Measurements from ENCODE around the gene SNPH.

DNA sequence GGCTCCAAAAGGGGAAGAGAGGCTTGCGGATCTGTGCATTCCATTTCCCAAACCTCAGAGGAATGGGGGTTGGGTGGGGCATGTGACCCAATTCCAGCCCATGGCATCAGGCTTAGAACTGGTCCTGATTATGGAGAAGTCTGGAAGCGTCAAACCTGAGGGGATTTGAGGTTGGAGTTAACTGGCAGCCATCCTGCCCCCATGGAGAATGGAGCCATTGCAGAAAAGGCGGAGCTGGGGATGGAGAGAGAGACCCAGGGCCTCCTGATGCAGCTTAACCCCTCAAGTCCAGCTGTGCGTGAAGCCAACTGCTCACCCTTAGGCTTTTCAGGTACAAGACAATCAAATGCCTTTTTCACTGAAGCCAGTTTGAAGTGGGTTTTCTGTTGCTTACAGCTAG, 72.7 kb downstream of the SNPH start:
- TF ChIP-seq, protein P1, sequence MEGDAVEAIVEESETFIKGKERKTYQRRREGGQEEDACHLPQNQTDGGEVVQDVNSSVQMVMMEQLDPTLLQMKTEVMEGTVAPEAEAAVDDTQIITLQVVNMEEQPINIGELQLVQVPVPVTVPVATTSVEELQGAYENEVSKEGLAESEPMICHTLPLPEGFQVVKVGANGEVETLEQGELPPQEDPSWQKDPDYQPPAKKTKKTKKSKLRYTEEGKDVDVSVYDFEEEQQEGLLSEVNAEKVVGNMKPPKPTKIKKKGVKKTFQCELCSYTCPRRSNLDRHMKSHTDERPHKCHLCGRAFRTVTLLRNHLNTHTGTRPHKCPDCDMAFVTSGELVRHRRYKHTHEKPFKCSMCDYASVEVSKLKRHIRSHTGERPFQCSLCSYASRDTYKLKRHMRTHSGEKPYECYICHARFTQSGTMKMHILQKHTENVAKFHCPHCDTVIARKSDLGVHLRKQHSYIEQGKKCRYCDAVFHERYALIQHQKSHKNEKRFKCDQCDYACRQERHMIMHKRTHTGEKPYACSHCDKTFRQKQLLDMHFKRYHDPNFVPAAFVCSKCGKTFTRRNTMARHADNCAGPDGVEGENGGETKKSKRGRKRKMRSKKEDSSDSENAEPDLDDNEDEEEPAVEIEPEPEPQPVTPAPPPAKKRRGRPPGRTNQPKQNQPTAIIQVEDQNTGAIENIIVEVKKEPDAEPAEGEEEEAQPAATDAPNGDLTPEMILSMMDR (IDR thresholded peaks at IDR 0.05): no peak
- TF ChIP-seq POLR2A (IDR thresholded peaks at IDR 0.05): no peak
